Measurements from ENCODE around the gene SH2B3.

- TF ChIP-seq CTCF (conservative IDR thresholded peaks at IDR 0.05) = no peak
- TF ChIP-seq EZH2 (IDR thresholded peaks at IDR 0.05; ENCODE audit: low read depth) = no peak
Measured at GRCh38 chr12:111451232-111451631, 45.5 kb downstream of the SH2B3 start.
